Limb (tissue), 2 donors: ENCODE results near the gene RGS21.

ENCODE experiments used
- DNase-seq, 2 donors: peaks; one replicate each; pipeline ENCODE4 v3.0.0-alpha.2; 2016; ENCODE audit errors: extremely low spot score in 2 of 2

The RGS21 gene

DNA sequence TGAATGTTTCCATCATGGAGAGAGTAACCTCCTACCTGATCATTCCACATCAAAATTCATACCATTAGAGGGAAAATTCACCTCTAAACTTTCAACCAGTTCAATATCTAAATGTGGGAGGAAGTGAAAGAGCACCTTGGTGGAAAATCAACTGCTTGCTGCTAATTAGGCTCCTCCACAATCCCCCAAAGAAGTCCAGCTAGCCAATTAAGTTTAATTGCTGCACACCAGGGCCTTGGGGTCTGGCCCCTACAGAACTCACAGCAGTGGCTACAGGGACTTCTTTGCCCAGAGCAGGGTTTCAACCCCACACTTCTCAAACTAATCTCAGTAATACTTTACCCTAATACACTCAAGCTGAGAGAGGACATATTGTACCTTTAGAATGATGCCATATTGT, 62.1 kb downstream of the RGS21 start:
- no peak for DNase-seq

DNA sequence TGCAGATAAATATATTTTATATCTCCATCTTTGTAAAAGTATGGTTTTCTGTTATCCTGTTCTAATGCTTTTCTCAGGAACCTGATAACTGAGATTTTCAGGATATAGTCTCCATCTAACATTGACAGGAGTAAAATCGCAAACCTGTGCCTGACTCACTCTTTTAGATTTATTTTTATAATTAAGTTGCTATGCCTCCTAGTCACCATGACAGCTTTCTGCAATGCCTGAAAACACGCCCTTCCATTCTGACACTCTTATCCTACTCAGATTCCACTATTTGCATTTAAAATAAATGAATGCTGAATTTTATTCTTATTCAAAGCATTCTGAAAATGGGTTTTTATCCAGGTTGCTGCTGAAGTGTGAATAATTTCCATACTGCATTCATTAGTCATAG, 62.8 kb downstream of the RGS21 start:
- DNase-seq = no peak

DNA sequence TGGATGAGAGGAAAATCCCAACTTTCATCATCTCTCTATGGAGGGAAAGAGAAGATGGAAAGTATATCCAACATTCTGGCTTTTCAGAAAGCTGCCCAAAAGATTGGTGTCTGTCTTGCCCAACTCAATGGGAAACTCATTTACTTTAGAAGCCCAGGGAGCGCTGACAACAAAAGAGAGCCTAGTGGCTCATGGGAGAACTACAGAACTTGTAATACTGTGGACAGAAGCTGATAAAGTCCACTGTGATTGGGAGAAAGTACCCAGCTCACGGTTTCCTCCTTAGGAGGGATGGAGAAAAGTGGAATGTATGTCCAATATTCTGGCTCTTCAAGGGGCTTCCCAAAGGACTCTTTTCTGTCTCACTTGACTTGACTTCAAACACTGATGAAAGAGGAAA, 66.0 kb downstream of the RGS21 start:
- no peak for DNase-seq

DNA sequence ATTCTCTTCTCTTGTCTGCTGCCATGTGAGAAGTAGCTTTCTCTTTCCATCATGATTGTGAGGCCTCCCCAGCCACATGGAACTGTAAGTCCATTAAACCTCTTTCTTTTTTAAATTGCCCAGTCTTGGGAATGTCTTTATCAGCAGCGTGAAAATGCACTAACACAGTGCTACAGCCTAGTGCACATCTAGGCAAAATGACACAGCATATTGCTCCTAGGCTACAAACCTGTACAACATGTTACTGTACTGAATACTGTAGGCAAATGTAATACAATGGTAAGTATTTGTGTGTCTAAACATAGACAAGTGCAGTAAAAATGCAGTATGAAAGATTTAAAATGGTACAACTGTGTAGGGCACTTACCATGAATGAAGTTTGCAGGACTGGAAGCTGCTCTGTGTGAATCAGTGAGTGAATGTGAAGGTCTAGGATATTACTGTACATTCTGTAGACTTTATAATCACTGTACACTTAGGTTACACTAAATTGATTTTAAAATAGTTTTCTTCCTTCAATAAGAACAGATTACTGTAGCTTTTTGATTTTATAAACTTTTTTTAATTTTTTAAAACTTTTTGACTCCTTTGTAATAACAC, 69.4 kb downstream of the RGS21 start:
- DNase-seq = no peak

DNA sequence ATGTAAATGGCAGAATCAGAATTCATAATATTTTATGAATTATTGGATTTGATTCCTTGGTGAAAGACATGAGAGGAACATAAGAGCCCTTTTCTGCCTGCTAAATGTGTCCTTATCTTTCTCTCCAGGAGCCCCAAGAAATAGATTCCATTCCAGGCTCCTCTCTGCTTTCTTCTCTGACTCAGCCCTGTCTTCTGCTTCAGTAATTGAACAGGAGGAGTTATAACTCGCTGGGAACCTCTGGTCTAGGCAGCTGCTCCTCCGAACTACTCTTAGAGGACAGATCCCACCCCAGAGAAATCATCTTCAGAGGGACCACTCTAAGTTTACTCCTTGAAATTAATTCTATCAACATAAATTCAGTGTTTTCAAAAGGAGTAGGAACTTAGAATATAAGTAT, 78.4 kb downstream of the RGS21 start:
- DNase-seq = no peak

DNA sequence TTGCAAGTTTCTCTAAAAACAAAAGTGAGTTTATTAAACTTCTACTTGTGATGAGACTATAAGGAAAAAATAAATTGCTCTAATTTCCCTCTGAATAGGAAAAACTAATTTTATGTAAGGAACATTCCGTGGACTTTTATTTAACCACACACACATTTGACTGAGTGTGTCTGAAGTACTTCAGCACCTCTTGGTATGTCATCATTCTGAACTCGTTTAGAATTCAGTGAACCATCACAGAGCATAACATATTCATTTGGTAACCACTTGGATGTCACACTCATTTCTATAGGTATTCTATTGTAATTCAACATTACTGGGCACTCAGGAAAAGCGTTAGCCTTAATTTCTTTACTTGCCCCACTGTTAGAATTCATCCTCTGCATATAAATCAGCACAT, 79.1 kb downstream of the RGS21 start:
- no peak for DNase-seq

DNA sequence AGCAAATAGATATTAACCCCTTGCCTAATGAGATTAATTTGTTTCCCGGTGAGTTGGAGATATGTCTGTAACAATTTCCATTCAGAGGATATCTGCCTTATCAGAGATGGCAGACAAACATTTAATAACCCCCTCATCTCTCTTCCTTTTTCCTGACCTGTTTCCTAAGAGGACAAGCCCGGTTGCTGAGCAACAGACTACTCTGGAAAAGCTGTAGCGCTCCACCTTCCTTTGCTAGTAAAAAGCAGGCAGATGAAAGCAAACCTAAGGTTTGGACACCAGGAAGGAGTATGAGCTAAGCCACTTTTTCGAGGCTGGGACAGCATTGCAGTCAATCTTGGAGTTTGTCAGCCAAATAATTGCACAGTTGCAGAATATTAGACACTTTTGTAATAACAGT, 82.4 kb downstream of the RGS21 start:
- no peak for DNase-seq

DNA sequence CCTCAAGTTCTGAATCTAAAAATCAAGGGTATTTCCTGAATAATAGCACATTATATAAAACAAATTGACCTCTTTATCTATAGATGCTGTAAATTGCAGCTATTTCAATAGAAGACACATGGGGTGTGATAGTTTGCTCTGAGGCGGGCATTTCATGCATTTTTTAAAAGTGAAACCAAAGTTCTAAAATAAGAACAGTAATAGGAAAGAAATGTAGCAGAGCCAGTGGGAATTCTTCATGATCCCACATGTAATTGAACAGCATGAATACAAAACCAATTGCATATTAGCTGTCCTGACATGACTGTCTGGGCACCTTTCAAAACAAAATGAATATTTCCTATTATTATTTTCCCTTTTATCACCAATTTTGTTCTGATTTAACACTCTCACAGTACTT, 85.0 kb downstream of the RGS21 start:
- DNase-seq = no peak

DNA sequence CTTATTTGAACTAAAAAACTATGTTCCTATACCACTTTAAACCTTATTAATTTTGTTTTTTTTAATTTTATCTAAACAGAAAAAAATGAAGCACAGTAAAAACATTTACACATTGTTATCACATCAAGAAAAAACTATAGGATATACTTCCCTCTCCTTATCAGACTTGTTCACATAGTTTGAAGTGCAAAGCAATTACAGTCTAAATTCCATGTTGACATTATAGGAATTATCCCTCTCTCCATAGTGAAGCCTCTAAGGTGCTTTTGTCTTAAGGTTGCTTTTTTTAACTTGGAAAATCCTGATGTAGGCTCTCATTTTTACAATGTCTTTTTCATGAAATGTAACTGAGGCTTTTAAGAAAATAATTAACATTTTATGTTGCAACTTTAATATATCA, 85.8 kb downstream of the RGS21 start:
- DNase-seq = no peak

DNA sequence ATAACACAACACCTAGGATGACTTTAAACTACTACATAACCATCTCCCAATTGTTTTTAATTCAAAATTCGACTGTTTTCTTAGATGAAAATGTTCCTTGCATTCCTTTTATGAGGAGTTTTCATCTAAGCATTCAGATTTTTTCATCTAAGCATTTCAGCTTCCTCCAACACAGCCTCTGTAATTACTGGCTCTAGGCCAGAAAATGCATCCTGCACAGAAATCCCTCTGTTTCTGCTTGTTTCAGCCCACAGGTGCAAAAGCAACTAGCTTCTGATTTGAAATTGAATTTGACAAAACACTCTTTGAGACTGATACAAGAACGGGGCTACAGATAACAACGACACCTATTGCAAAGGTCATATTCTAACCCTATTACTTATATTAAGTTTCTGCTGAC, 90.4 kb downstream of the RGS21 start:
- no peak for DNase-seq
